OCI-LY7 (cell line): ENCODE data around the gene ZNF423.

Source experiments
- EZH2phosphoT487 ChIP-seq: fragments of 200-600 bp; sonication (generic); IDR thresholded peaks from 2 replicates; pipeline ENCODE4 v1.6.1; 2018; ENCODE audit warnings: low read depth, borderline replicate concordance, mild to moderate bottlenecking, mixed run types, antibody characterized with exemption, low read length, moderate library complexity, mixed read lengths
- TF ChIP-seq, protein P1 (sequence below): fragments of 200-600 bp; sonication (generic); conservative IDR thresholded peaks from 2 replicates; pipeline ENCODE4 v1.5.1; 2014; ENCODE audit warnings: mild to moderate bottlenecking, antibody characterized with exemption, low read length, moderate library complexity, mixed read lengths

DNA sequence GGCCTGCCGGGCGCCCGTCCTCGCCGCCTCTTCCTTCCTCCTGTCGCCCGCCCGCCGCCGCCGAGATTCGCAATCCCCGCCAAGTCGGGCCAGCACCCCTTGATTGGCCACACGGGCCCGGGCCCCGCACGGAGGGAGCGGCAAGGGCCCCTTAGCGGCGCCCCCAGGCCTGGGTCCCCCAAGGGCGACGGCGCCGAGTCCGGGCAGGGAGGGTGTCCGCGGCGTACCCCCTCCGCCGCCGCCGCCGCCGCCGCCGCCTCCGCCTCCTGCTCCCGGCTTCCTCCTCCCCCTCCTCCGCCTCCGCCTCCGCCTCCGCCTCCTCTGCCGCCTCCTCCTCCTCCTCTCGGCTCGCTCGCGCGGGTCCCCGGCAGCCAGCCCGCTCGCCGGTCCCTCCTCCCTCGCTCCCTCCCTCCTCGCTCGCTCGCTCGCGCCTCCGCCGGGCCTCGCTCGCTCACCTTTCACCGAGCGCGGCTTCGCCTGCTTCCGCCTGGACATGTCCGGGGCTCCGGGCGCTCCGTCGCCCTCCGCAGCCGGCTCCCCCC lies 561 bp downstream of the ZNF423 start:
- TF ChIP-seq, protein P1, sequence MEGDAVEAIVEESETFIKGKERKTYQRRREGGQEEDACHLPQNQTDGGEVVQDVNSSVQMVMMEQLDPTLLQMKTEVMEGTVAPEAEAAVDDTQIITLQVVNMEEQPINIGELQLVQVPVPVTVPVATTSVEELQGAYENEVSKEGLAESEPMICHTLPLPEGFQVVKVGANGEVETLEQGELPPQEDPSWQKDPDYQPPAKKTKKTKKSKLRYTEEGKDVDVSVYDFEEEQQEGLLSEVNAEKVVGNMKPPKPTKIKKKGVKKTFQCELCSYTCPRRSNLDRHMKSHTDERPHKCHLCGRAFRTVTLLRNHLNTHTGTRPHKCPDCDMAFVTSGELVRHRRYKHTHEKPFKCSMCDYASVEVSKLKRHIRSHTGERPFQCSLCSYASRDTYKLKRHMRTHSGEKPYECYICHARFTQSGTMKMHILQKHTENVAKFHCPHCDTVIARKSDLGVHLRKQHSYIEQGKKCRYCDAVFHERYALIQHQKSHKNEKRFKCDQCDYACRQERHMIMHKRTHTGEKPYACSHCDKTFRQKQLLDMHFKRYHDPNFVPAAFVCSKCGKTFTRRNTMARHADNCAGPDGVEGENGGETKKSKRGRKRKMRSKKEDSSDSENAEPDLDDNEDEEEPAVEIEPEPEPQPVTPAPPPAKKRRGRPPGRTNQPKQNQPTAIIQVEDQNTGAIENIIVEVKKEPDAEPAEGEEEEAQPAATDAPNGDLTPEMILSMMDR: no peak
- TF ChIP-seq EZH2phosphoT487: no peak
